ENCODE measurements around the gene PRSS35.

DNA sequence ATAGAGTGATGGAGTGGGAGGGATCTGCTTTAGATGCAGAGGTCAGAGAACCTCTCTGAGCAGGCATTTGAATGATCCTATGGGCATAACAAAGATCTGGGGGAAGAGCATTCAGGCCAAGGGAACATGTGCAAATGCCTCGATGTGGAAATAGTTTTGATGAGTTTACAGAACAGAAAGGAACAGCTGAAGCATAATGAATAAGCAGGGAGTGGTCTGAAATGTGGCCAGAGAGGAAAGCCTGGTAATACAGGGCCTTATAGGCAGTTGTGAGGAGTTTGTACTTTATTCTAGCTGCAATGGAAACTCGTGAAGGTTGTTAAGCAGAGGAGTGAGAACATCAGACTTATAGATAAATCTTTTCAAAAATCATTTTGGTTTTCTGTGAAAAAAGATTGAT lies 48.4 kb upstream of the PRSS35 start:
- TF ChIP-seq, protein P1, sequence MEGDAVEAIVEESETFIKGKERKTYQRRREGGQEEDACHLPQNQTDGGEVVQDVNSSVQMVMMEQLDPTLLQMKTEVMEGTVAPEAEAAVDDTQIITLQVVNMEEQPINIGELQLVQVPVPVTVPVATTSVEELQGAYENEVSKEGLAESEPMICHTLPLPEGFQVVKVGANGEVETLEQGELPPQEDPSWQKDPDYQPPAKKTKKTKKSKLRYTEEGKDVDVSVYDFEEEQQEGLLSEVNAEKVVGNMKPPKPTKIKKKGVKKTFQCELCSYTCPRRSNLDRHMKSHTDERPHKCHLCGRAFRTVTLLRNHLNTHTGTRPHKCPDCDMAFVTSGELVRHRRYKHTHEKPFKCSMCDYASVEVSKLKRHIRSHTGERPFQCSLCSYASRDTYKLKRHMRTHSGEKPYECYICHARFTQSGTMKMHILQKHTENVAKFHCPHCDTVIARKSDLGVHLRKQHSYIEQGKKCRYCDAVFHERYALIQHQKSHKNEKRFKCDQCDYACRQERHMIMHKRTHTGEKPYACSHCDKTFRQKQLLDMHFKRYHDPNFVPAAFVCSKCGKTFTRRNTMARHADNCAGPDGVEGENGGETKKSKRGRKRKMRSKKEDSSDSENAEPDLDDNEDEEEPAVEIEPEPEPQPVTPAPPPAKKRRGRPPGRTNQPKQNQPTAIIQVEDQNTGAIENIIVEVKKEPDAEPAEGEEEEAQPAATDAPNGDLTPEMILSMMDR (conservative IDR thresholded peaks at IDR 0.05; ENCODE audit: low read length), result no peak
- TF ChIP-seq EZH2phosphoT487 (IDR thresholded peaks at IDR 0.05; ENCODE audit: borderline replicate concordance, low read depth, low read length), result no peak
